H1 (cell line): Measurements from ENCODE around the gene ABI3. TPM values are rescaled to one million over a fixed set of nuclear protein-coding genes. Genes with fewer than 3 reads are reported as not detected.

Experiments
- CTCF ChIA-PET: fragments of 300-600 bp; sonication (Branson Sonifier 250); formaldehyde crosslinking; loops from one replicate; lab custom pipeline; 2021; ENCODE audit not compliant: partially characterized antibody; lab: Charles Lee
- POLR2A ChIA-PET: fragments of 300-600 bp; sonication (Branson Sonifier 250); formaldehyde crosslinking; loops from one replicate; lab custom pipeline; 2021; ENCODE audit warnings: inconsistent platforms; ENCODE audit not compliant: partially characterized antibody; lab: Charles Lee
- DNase-seq, 2 experiments: peaks; one replicate each; pipeline versions ENCODE4 v3.0.0 to v3.0.0-alpha.2; 2010 to 2022; ENCODE audit warnings: low spot score in 2 of 2, low read depth in 1 of 2, mixed read lengths in 1 of 2
- FAIRE-seq: peaks from 2 replicates; lab custom pipeline; 2011; peaks lifted over from hg19 to GRCh38; lab: Jason Lieb, UNC
- H2AFZ ChIP-seq: 2 replicates; pipeline ENCODE4 v1.8.1; 2012; ENCODE audit warnings: low read length, inconsistent platforms
- H2AK5ac ChIP-seq: 2 replicates; pipeline ENCODE4 v1.6.1; 2013; ENCODE audit warnings: low read depth, low read length
- H2BK120ac ChIP-seq: replicated peaks from 2 replicates; pipeline ENCODE3; 2013; ENCODE audit warnings: low read depth, low read length, inconsistent platforms
- H2BK12ac ChIP-seq: 2 replicates; pipeline ENCODE4 v1.6.1; 2013; ENCODE audit warnings: low read depth, low read length
- H2BK15ac ChIP-seq: 2 replicates; pipeline ENCODE4 v1.6.1; 2013; ENCODE audit warnings: low read length
- H2BK20ac ChIP-seq: 2 replicates; pipeline ENCODE4 v1.6.1; 2013; ENCODE audit warnings: low read length
- H2BK5ac ChIP-seq: 2 replicates; pipeline ENCODE4 v1.6.1; 2013; ENCODE audit warnings: low read depth, low read length
- H3K14ac ChIP-seq: 2 replicates; pipeline ENCODE4 v1.6.1; 2013; ENCODE audit warnings: inconsistent platforms; ENCODE audit not compliant: insufficient read length
- H3K18ac ChIP-seq: 2 replicates; pipeline ENCODE4 v1.6.1; 2013; ENCODE audit warnings: low read length; ENCODE audit errors: extremely low read depth
- H3K23ac ChIP-seq: 2 replicates; pipeline ENCODE4 v1.6.1; 2013; ENCODE audit warnings: inconsistent platforms; ENCODE audit not compliant: insufficient read length
- H3K23me2 ChIP-seq: 2 replicates; pipeline ENCODE4 v1.6.1; 2013; ENCODE audit warnings: low read depth, low read length
- H3K27ac ChIP-seq: 2 replicates; pipeline ENCODE4 v1.6.1; 2011; ENCODE audit warnings: low read depth, low read length, inconsistent platforms
- H3K27me3 ChIP-seq, 4 experiments: replicated peaks in 1 of 4; 1 replicate in 1 of 4; 2 replicates in 3 of 4; pipeline versions ENCODE4 v1.6.1 to v1.8.1; 2011 to 2013; ENCODE audit warnings: low read length in 3 of 4, mild to moderate bottlenecking in 3 of 4, inconsistent platforms in 2 of 4, mixed read lengths in 2 of 4, moderate library complexity in 1 of 4; ENCODE audit not compliant: control insufficient read depth in 3 of 4, insufficient read depth in 3 of 4; ENCODE audit errors: extremely low read depth in 1 of 4
- H3K36me3 ChIP-seq, 4 experiments: 2 replicates each; pipeline versions ENCODE4 v1.6.1 to v1.8.1; 2011 to 2013; ENCODE audit warnings: mild to moderate bottlenecking in 4 of 4, low read length in 3 of 4, moderate library complexity in 2 of 4, control low read depth in 1 of 4, inconsistent platforms in 1 of 4; ENCODE audit not compliant: insufficient read depth in 4 of 4, control insufficient read depth in 2 of 4
- H3K4ac ChIP-seq: replicated peaks from 2 replicates; pipeline ENCODE3; 2013; ENCODE audit warnings: low read length, low read depth, mixed read lengths, inconsistent platforms; ENCODE audit not compliant: insufficient read length
- H3K4me1 ChIP-seq, 4 experiments: replicated peaks in 1 of 4; 1 replicate in 1 of 4; 2 replicates in 3 of 4; pipeline versions ENCODE4 v1.6.1 to v1.8.1; 2011 to 2013; ENCODE audit warnings: low read length in 3 of 4, inconsistent platforms in 2 of 4, mixed read lengths in 1 of 4; ENCODE audit not compliant: insufficient read depth in 4 of 4, control insufficient read depth in 3 of 4
- H3K4me2 ChIP-seq, 2 experiments: 2 replicates each; pipeline versions ENCODE4 v1.6.1 to v1.8.1; 2011 to 2013; ENCODE audit warnings: low read depth in 2 of 2, low read length in 2 of 2, control low read depth in 1 of 2, inconsistent platforms in 1 of 2, mild to moderate bottlenecking in 1 of 2; ENCODE audit not compliant: insufficient read depth in 1 of 2
- H3K4me3 ChIP-seq, 4 experiments: fragments of 200-600, 300-600 bp in 1 of 4; sonication (generic), shearing (Covaris generic), sonication (Bioruptor Twin) in 1 of 4; 2 replicates each; pipeline versions ENCODE4 v1.5.1 to v1.8.1; 2011 to 2016; ENCODE audit warnings: low read length in 4 of 4, low read depth in 3 of 4, control low read depth in 2 of 4, inconsistent platforms in 2 of 4, mild to moderate bottlenecking in 2 of 4, mixed read lengths in 1 of 4, moderate library complexity in 1 of 4; ENCODE audit not compliant: insufficient read depth in 2 of 4; ENCODE audit errors: extremely low read depth in 1 of 4
- H3K56ac ChIP-seq: replicated peaks from 2 replicates; pipeline ENCODE3; 2013; ENCODE audit warnings: low read depth, mild to moderate bottlenecking, mixed read lengths, low read length, inconsistent platforms; ENCODE audit not compliant: insufficient read length
- H3K79me1 ChIP-seq: 2 replicates; pipeline ENCODE4 v1.6.1; 2013; ENCODE audit warnings: low read depth, low read length, control low read depth
- H3K79me2 ChIP-seq, 2 experiments: 2 replicates each; pipeline versions ENCODE4 v1.6.1 to v1.8.1; 2012 to 2013; ENCODE audit warnings: low read length in 2 of 2, mild to moderate bottlenecking in 2 of 2, inconsistent platforms in 1 of 2; ENCODE audit not compliant: insufficient read depth in 2 of 2, control insufficient read depth in 1 of 2
- H3K9ac ChIP-seq, 4 experiments: replicated peaks in 1 of 4; 1 replicate in 1 of 4; 2 replicates in 3 of 4; pipeline versions ENCODE4 v1.6.1 to v1.8.1; 2011 to 2013; ENCODE audit warnings: low read depth in 3 of 4, low read length in 3 of 4, control low read depth in 2 of 4, mild to moderate bottlenecking in 2 of 4, moderate library complexity in 2 of 4, inconsistent platforms in 1 of 4; ENCODE audit errors: extremely low read depth in 1 of 4
- H3K9me3 ChIP-seq, 2 experiments: 2 replicates each; pipeline versions ENCODE4 v1.6.1 to v1.8.1; 2012 to 2013; ENCODE audit warnings: mild to moderate bottlenecking in 2 of 2, moderate library complexity in 2 of 2, control low read depth in 1 of 2, inconsistent platforms in 1 of 2, low read depth in 1 of 2, low read length in 1 of 2, mixed read lengths in 1 of 2; ENCODE audit not compliant: insufficient read depth in 2 of 2
- H4K20me1 ChIP-seq, 2 experiments: replicated peaks in 1 of 2; 2 replicates each; pipeline versions ENCODE3 to v1.8.1; 2011 to 2013; ENCODE audit warnings: inconsistent platforms in 2 of 2, low read length in 2 of 2, mild to moderate bottlenecking in 1 of 2; ENCODE audit not compliant: insufficient read depth in 2 of 2, control insufficient read depth in 1 of 2
- H4K5ac ChIP-seq: 2 replicates; pipeline ENCODE4 v1.6.1; 2013; ENCODE audit warnings: low read length, low read depth, mixed read lengths, inconsistent platforms; ENCODE audit not compliant: insufficient read length
- H4K8ac ChIP-seq: 2 replicates; pipeline ENCODE4 v1.8.0; 2013; ENCODE audit warnings: mild to moderate bottlenecking, moderate library complexity, low read length, inconsistent platforms; ENCODE audit not compliant: insufficient read depth; ENCODE audit errors: extremely low read depth
- H4K91ac ChIP-seq: replicated peaks from 2 replicates; pipeline ENCODE3; 2013; ENCODE audit warnings: low read length, mixed read lengths, inconsistent platforms; ENCODE audit not compliant: insufficient read length
- BCL11A ChIP-seq, 2 experiments: IDR thresholded peaks; one replicate each; pipeline ENCODE4 v1.6.1; 2011; ENCODE audit warnings: low read depth in 2 of 2, low read length in 2 of 2, mild to moderate bottlenecking in 2 of 2
- CBX8 ChIP-seq: fragments of 300-800, 300-1000 bp; sonication (generic); IDR thresholded peaks from 2 replicates; pipeline ENCODE4 v1.7.1; 2016; ENCODE audit warnings: low read depth, low read length, borderline replicate concordance
- CHD1 ChIP-seq: IDR thresholded peaks from 2 replicates; pipeline ENCODE4 v1.6.1; 2012; ENCODE audit warnings: low read depth, low read length, improper control_type of control experiment
- RAD21 ChIP-seq, 2 experiments: IDR thresholded peaks in 1 of 2; conservative IDR thresholded peaks in 1 of 2; 2 replicates each; pipeline ENCODE4 v1.6.1; 2011; ENCODE audit warnings: low read depth in 2 of 2, low read length in 2 of 2, improper control_type of control experiment in 1 of 2, inconsistent platforms in 1 of 2, mild to moderate bottlenecking in 1 of 2, moderate library complexity in 1 of 2
- TAF1 ChIP-seq: IDR thresholded peaks from 2 replicates; pipeline ENCODE4 v1.6.1; 2011; ENCODE audit warnings: mild to moderate bottlenecking, low read depth, low read length
- WGBS, 2 experiments: shearing (Covaris generic) in 1 of 2; methylation state at CpG; one replicate each; pipeline versions ENCODE4 v1.1.6 to v1.1.7; 2013 to 2015; ENCODE audit warnings: low lambda C conversion rate in 2 of 2, mixed read lengths in 2 of 2, inconsistent platforms in 1 of 2, low coverage in 1 of 2, missing lambda C conversion rate in 1 of 2; ENCODE audit not compliant: insufficient replicate concordance in 2 of 2, insufficient coverage in 1 of 2, insufficient read length in 1 of 2; ENCODE audit errors: extremely low coverage in 1 of 2, missing lambda C conversion rate in 1 of 2; 5-methylcytosine and 5-hydroxymethylcytosine counted together
- polyA plus RNA-seq, 7 experiments: library from polyadenylated mRNA; depleted of rRNA in 3 of 7; stranded (reverse) in 5 of 7; unstranded in 2 of 7; fragments of >200 nt in 5 of 7; fragments of 200-250 nt in 2 of 7; gene quantifications; 1 replicate in 5 of 7; 2 replicates in 1 of 7; 4 replicates in 1 of 7; pipeline versions ENCODE4 v1.2.1 to v1.2.3, GENCODE V29; 2011 to 2013; ENCODE audit warnings: missing spikeins in 2 of 7, mixed read lengths in 2 of 7
- total RNA-seq: library from RNA; stranded (reverse); fragmentation: NEBNext Ultra II Directional; extraction: Animal tissue kit (Norgen Biotek cat#: 25700); gene quantifications from 2 replicates; pipeline ENCODE4 v1.2.1, GENCODE V29; 2021

Gene ABI3
- total and polyA plus RNA-seq, 2 of the 8 experiments (the other 6 are each of a cell fraction or from before 2014, with no cell fraction given) = 1.3 to 2.5 TPM

GRCh38 chr17:49239963-49240362 is 29.5 kb downstream of the ABI3 start:
- ChIA-PET CTCF (interaction anchor here (0.6 to 3.7 kb wide), 8 partner anchors 12 to 51 kb away, joined by 3 to 15 read pairs (median 6); no protein-coding TSS in a partner anchor), POLR2A (interaction anchor here (1.7 kb wide), 1 partner anchor 15 kb away, joined by 7 read pairs; no protein-coding TSS in a partner anchor)
- no peak overlapping the region for H3K9ac ChIP-seq
- H4K20me1 ChIP-seq = no peaks in the 10 kb centered on the region
- H3K14ac ChIP-seq = no peak overlapping the region
- H2BK120ac ChIP-seq = no peak overlapping the region
- H3K27ac ChIP-seq = no peak overlapping the region
- H4K5ac ChIP-seq = no peak overlapping the region
- no peak overlapping the region for H2BK15ac ChIP-seq
- no peaks in the 10 kb centered on the region for H3K79me2 ChIP-seq
- H3K36me3 ChIP-seq = no peaks in the 10 kb centered on the region
- H2BK20ac ChIP-seq = no peak overlapping the region
- no peak for DNase-seq
- no peak for TF ChIP-seq CBX8
- TF ChIP-seq BCL11A (IDR thresholded peaks at IDR 0.05; ENCODE audit: low read depth in 2 of 2, low read length in 2 of 2) = no peak
- no peak for TF ChIP-seq CHD1
- no peak for TF ChIP-seq RAD21 (IDR thresholded peaks at IDR 0.05 in 1 of 2, conservative IDR thresholded peaks at IDR 0.05 in 1 of 2; ENCODE audit: low read depth in 2 of 2, low read length in 2 of 2)
- TF ChIP-seq TAF1 = no peak
- no peaks in the 10 kb centered on the region for H3K9me3 ChIP-seq
- H2AK5ac ChIP-seq = no peak overlapping the region
- no peak overlapping the region for H3K18ac ChIP-seq
- no peak overlapping the region for H3K4me3 ChIP-seq
- no peaks in the 10 kb centered on the region for H3K23me2 ChIP-seq
- H3K23ac ChIP-seq = no peak overlapping the region
- H4K8ac ChIP-seq = no peak overlapping the region
- no peak overlapping the region for H4K91ac ChIP-seq
- H2AFZ ChIP-seq = no peak overlapping the region
- no peak overlapping the region for H3K56ac ChIP-seq
- no peak for FAIRE-seq
- no peak overlapping the region for H3K4me2 ChIP-seq
- WGBS, 2 experiments = 77% methylated on average over 1 of the region's 1 CpG; no CpG with 5 or more reads in 1 of the 2 experiments
- H2BK5ac ChIP-seq = no peak overlapping the region
- no peak overlapping the region for H2BK12ac ChIP-seq
- H3K79me1 ChIP-seq = no peaks in the 10 kb centered on the region
- no peak overlapping the region for H3K4ac ChIP-seq
- peaks cover 2 to 5% (median 4%) of the 10 kb centered on the region in 4 experiments; a peak in 5 of 7 replicates for H3K4me1 ChIP-seq
- H3K27me3 ChIP-seq = no peaks in the 10 kb centered on the region
